ENCODE results near the gene MAFB. TPM values are rescaled to one million over a fixed set of nuclear protein-coding genes. Genes with fewer than 3 reads are reported as not detected.

MAFB gene
- total RNA-seq, 6 donors from 2014 or later, result 34.0 to 81.7 (median 60.5) TPM

DNA sequence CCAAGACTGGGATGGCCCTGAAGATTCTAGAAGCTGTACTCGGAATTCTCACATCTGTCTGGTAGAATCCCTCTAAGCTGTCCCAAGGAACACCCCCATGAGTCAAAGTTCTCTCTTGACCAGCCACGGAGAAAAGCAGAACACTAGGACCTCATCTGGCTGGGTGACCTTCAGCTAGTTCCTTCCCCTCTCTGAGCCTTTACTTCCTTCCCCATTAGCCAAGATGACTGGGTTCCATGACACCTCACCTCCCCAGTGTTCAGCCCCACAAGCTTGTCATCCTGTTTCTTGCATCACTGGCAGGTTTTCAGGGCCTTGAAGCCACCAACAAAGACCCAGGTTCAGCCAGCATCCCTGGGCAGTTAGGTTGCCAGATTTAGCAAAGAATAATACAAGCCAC is 47.8 kb downstream of the MAFB start:
- ATAC-seq (ENCODE audit: low FRiP score in 2 of 2) (peak in 1 of 2 donors; percentile 52), DNase-seq (no peak)
- WGBS, 2 donors, result 56 to 63% methylated on average over 2 of the region's 2 CpGs
- TF ChIP-seq EP300 (IDR thresholded peaks at IDR 0.05), result no peak
- H3K27me3 ChIP-seq, result no peaks in the 10 kb centered on the region
- no peak overlapping the region for H3K27ac ChIP-seq
- no peaks in the 10 kb centered on the region for H3K36me3 ChIP-seq
- H3K9me3 ChIP-seq, result no peaks in the 10 kb centered on the region
- peaks cover 11 to 17% (median 15%) of the 10 kb centered on the region in 4 donors for H3K4me1 ChIP-seq
- H3K4me3 ChIP-seq, result no peak overlapping the region

DNA sequence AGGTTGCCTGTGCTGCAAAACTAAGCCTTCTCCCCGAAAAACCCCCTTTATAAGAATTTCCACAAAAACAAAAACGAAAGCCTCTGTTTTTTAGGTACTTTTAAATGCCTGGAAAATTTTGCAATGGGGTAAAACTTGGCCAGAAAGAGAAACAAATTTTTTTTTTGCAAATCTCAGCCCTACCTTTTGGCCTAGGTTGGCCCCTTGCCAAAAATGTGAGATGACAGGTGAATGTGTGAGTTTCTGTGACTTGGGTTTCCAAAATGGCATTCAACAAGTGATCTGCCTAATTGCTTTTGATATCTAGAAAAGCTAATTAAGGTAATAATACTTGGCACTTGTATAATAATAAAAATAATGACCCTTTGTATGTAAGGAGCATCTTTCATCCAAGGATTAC is 48.4 kb downstream of the MAFB start:
- Histone ChIP-seq H3K9me3 (no peaks in the 10 kb centered on the region), H3K36me3 (no peaks in the 10 kb centered on the region), H3K27me3 (no peaks in the 10 kb centered on the region), H3K27ac (no peak overlapping the region), H3K4me3 (no peak overlapping the region), H3K4me1 (peaks cover 11 to 14% (median 11%) of the 10 kb centered on the region in 4 donors)
- ATAC-seq (ENCODE audit: low FRiP score in 2 of 2) (no peak), DNase-seq (no peak)
- TF ChIP-seq POLR2AphosphoS5 (IDR thresholded peaks at IDR 0.05), result no peak
- TF ChIP-seq, protein P1, sequence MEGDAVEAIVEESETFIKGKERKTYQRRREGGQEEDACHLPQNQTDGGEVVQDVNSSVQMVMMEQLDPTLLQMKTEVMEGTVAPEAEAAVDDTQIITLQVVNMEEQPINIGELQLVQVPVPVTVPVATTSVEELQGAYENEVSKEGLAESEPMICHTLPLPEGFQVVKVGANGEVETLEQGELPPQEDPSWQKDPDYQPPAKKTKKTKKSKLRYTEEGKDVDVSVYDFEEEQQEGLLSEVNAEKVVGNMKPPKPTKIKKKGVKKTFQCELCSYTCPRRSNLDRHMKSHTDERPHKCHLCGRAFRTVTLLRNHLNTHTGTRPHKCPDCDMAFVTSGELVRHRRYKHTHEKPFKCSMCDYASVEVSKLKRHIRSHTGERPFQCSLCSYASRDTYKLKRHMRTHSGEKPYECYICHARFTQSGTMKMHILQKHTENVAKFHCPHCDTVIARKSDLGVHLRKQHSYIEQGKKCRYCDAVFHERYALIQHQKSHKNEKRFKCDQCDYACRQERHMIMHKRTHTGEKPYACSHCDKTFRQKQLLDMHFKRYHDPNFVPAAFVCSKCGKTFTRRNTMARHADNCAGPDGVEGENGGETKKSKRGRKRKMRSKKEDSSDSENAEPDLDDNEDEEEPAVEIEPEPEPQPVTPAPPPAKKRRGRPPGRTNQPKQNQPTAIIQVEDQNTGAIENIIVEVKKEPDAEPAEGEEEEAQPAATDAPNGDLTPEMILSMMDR (IDR thresholded peaks at IDR 0.05), result no peak
- TF ChIP-seq EP300 (IDR thresholded peaks at IDR 0.05), result no peak
- no peak for TF ChIP-seq POLR2A (IDR thresholded peaks at IDR 0.05)
- 85 to 92% methylated on average over 2 of the region's 2 CpGs for WGBS, 2 donors

DNA sequence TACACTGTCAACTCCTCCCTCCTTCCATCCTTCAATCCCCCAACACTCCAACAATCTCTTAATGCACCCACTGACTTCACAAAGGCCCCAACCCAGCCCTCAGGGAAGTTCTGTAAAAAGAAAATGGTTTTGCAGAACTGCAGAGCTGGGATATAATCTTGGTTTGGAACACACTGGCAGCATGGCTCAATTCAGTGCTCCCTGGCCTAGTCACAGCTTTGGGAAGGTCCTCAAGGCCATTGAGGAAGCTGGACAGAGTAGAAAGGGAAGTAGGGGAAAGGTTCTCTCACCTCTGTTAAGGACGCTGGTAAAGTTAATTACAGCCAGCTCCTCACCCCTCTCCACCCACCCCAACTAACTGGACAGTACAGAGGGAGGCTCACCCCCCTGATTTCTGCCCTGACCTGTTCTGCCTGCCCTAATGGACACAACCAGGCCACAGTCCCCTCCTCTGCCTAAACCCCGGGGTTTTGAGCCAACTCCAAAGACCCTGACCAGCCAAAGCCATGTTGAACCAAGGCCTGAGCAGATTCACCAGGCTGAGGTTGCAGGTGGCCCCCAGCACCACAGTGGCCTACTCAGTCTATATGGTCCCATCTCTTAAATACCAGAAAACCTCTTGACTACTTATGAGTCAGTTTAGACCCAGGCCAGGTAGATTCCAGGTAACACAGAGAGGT is 49.2 kb downstream of the MAFB start:
- Histone ChIP-seq H3K9me3 (no peaks in the 10 kb centered on the region), H3K27ac (no peak overlapping the region), H3K4me1 (peaks cover 11 to 14% (median 11%) of the 10 kb centered on the region in 4 donors), H3K27me3 (no peaks in the 10 kb centered on the region), H3K36me3 (no peaks in the 10 kb centered on the region), H3K4me3 (no peak overlapping the region)
- 47 to 80% methylated on average over 1 to 2 of the region's 2 CpGs for WGBS, 2 donors
- TF ChIP-seq EP300 (IDR thresholded peaks at IDR 0.05) (no peak), POLR2A (IDR thresholded peaks at IDR 0.05) (no peak), POLR2AphosphoS5 (IDR thresholded peaks at IDR 0.05) (no peak)
- TF ChIP-seq, protein P1 (IDR thresholded peaks at IDR 0.05), result no peak
- peak in 1 of 2 donors; percentile 41 for ATAC-seq (ENCODE audit: low FRiP score in 2 of 2)
- DNase-seq, result peak in 1 of 2 donors; percentile 28

DNA sequence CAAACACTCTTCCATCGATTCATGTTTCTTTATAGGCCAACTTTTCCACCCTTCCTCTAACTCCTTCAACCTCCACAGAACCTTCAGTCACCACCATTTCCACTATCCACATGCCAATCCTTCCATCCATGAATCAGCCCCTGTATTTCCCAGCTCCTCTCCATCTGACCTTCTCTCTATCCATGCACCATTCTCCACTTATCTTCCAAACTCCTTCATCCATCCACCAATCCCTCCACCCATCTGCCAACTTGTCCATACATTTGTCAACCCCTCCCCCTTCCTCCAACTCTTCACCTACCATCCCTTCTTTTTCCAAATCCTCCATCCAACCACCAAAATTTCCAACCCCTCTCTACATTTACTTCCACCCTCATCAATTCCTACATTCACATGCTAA is 49.9 kb downstream of the MAFB start:
- no peak for DNase-seq
- Histone ChIP-seq H3K27me3 (no peaks in the 10 kb centered on the region), H3K4me3 (no peak overlapping the region), H3K36me3 (no peaks in the 10 kb centered on the region), H3K9me3 (no peaks in the 10 kb centered on the region), H3K27ac (no peak overlapping the region), H3K4me1 (peaks cover 6 to 11% (median 7%) of the 10 kb centered on the region in 4 donors)
- no peak for ATAC-seq (ENCODE audit: low FRiP score in 2 of 2)
- 82 to 88% methylated on average over 1 of the region's 1 CpG for WGBS, 2 donors
- no peak for TF ChIP-seq EP300 (IDR thresholded peaks at IDR 0.05)
- TF ChIP-seq POLR2AphosphoS5 (IDR thresholded peaks at IDR 0.05), result no peak
- no peak for TF ChIP-seq POLR2A (IDR thresholded peaks at IDR 0.05)
- TF ChIP-seq, protein P1 (IDR thresholded peaks at IDR 0.05), result no peak

GRCh38 chr20:40638414-40638813 is 50.6 kb downstream of the MAFB start:
- TF ChIP-seq EP300 (IDR thresholded peaks at IDR 0.05), result no peak
- no peak for TF ChIP-seq POLR2A (IDR thresholded peaks at IDR 0.05)
- TF ChIP-seq, protein P1 (IDR thresholded peaks at IDR 0.05), result no peak
- peaks cover 0 to 4% (median 0%) of the 10 kb centered on the region in 4 donors for H3K4me1 ChIP-seq
- H3K4me3 ChIP-seq, result no peak overlapping the region
- no peak overlapping the region for H3K27ac ChIP-seq
- H3K9me3 ChIP-seq, result no peaks in the 10 kb centered on the region
- WGBS, 2 donors, result 66 to 85% methylated on average over 2 of the region's 2 CpGs
- ATAC-seq (ENCODE audit: low FRiP score in 2 of 2) (no peak), DNase-seq (no peak)
- H3K27me3 ChIP-seq, result no peaks in the 10 kb centered on the region
- H3K36me3 ChIP-seq, result no peaks in the 10 kb centered on the region
